ENCODE measurements around the gene NCKAP5.

- no peak for TF ChIP-seq POLR2A (IDR thresholded peaks at IDR 0.05; ENCODE audit: low read length)
- no peak for TF ChIP-seq CHD2 (IDR thresholded peaks at IDR 0.05; ENCODE audit: low read length, partially characterized antibody)
Measured at GRCh38 chr2:132951008-132951714, 617.1 kb downstream of the NCKAP5 start.

Measured in A549 (cell line).